ENCODE data around the gene NTRK2. TPM values are rescaled to one million over a fixed set of nuclear protein-coding genes. Genes with fewer than 3 reads are reported as not detected.

The NTRK2 gene
- polyA plus RNA-seq, 1 donor (not counting 4 experiments of a cell fraction or from before 2014, with no cell fraction given) = 0.08 TPM

DNA sequence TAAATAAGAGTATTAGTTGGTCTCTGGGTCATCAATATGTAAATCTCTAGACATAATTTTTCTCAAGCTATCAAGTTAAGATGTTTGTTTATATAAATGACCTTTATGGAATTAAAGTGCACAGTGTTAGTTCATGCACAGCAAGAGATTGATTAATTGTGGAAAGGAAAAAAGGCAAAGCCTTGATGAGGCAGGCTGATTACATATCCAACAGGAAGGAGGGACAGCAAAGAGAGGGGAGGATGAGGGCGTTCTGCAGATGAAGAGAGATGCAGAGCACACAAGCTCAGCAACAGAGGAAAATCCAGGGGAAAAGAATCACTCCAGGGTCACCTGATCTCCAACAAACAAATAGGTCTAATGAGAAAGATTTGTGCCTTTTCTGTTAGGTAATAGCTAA lies 16.5 kb downstream of the NTRK2 start:
- no peak for FAIRE-seq
- Histone ChIP-seq H3K27me3 (ENCODE audit: control insufficient read depth, extremely low read depth, insufficient read depth, low read length) (no peaks in the 10 kb centered on the region), H3K4me2 (ENCODE audit: control insufficient read depth, extremely low read depth, insufficient read depth, low read depth, low read length) (no peak overlapping the region), H3K4me3 (ENCODE audit: control insufficient read depth in 2 of 3, extremely low read depth in 1 of 3, insufficient read depth in 2 of 3, low read depth in 1 of 3, low read length in 3 of 3) (no peak overlapping the region), H3K79me2 (ENCODE audit: control insufficient read depth, insufficient read depth, low read length) (no peaks in the 10 kb centered on the region), H3K9me1 (ENCODE audit: control insufficient read depth, extremely low read depth, insufficient read depth, low read length) (no peaks in the 10 kb centered on the region), H3K4me1 (ENCODE audit: control insufficient read depth, extremely low read depth, insufficient read depth, low read length) (no peaks in the 10 kb centered on the region), H3K9ac (ENCODE audit: control insufficient read depth, extremely low read depth, insufficient read depth, low read length) (no peak overlapping the region), H3K9me3 (ENCODE audit: control insufficient read depth, low read depth, low read length) (no peaks in the 10 kb centered on the region), H2AFZ (ENCODE audit: control insufficient read depth, low read length) (no peak overlapping the region), H3K27ac (ENCODE audit: control insufficient read depth, insufficient read depth, low read length) (no peak overlapping the region), H4K20me1 (ENCODE audit: control insufficient read depth, extremely low read depth, insufficient read depth, low read length) (no peaks in the 10 kb centered on the region), H3K36me3 (ENCODE audit: control insufficient read depth in 2 of 2, extremely low read depth in 1 of 2, insufficient read depth in 2 of 2, low read length in 2 of 2) (no peaks in the 10 kb centered on the region)
- no peak for DNase-seq (ENCODE audit: low read depth, low spot score)
- dilution Hi-C loops (cut with MboI; ENCODE audit: extremely low pct_ligation_motif_present, low sequenced_read_pairs) = no loop called here
- TF ChIP-seq EZH2 (IDR thresholded peaks at IDR 0.05; ENCODE audit: low read length) = no peak
- TF ChIP-seq, protein P1, sequence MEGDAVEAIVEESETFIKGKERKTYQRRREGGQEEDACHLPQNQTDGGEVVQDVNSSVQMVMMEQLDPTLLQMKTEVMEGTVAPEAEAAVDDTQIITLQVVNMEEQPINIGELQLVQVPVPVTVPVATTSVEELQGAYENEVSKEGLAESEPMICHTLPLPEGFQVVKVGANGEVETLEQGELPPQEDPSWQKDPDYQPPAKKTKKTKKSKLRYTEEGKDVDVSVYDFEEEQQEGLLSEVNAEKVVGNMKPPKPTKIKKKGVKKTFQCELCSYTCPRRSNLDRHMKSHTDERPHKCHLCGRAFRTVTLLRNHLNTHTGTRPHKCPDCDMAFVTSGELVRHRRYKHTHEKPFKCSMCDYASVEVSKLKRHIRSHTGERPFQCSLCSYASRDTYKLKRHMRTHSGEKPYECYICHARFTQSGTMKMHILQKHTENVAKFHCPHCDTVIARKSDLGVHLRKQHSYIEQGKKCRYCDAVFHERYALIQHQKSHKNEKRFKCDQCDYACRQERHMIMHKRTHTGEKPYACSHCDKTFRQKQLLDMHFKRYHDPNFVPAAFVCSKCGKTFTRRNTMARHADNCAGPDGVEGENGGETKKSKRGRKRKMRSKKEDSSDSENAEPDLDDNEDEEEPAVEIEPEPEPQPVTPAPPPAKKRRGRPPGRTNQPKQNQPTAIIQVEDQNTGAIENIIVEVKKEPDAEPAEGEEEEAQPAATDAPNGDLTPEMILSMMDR (optimal IDR thresholded peaks at IDR 0.05 in 1 of 3, IDR thresholded peaks at IDR 0.05 in 1 of 3, conservative IDR thresholded peaks at IDR 0.05 in 1 of 3; ENCODE audit: extremely low read depth in 1 of 3, insufficient read depth in 2 of 3, low read length in 3 of 3) = no peak

GRCh38 chr9:84688956-84689355 lies 19.4 kb downstream of the NTRK2 start:
- FAIRE-seq (no peak), DNase-seq (ENCODE audit: low read depth, low spot score) (no peak)
- Histone ChIP-seq H3K27me3 (ENCODE audit: control insufficient read depth, extremely low read depth, insufficient read depth, low read length) (no peaks in the 10 kb centered on the region), H4K20me1 (ENCODE audit: control insufficient read depth, extremely low read depth, insufficient read depth, low read length) (no peaks in the 10 kb centered on the region), H3K9ac (ENCODE audit: control insufficient read depth, extremely low read depth, insufficient read depth, low read length) (no peak overlapping the region), H3K9me1 (ENCODE audit: control insufficient read depth, extremely low read depth, insufficient read depth, low read length) (no peaks in the 10 kb centered on the region), H3K36me3 (ENCODE audit: control insufficient read depth in 2 of 2, extremely low read depth in 1 of 2, insufficient read depth in 2 of 2, low read length in 2 of 2) (no peaks in the 10 kb centered on the region), H3K4me2 (ENCODE audit: control insufficient read depth, extremely low read depth, insufficient read depth, low read depth, low read length) (no peak overlapping the region), H2AFZ (ENCODE audit: control insufficient read depth, low read length) (no peak overlapping the region), H3K27ac (ENCODE audit: control insufficient read depth, insufficient read depth, low read length) (no peak overlapping the region), H3K4me1 (ENCODE audit: control insufficient read depth, extremely low read depth, insufficient read depth, low read length) (no peaks in the 10 kb centered on the region), H3K9me3 (ENCODE audit: control insufficient read depth, low read depth, low read length) (no peaks in the 10 kb centered on the region), H3K79me2 (ENCODE audit: control insufficient read depth, insufficient read depth, low read length) (no peaks in the 10 kb centered on the region), H3K4me3 (ENCODE audit: control insufficient read depth in 2 of 3, extremely low read depth in 1 of 3, insufficient read depth in 2 of 3, low read depth in 1 of 3, low read length in 3 of 3) (no peak overlapping the region)
- TF ChIP-seq, protein P1 (optimal IDR thresholded peaks at IDR 0.05 in 1 of 3, IDR thresholded peaks at IDR 0.05 in 1 of 3, conservative IDR thresholded peaks at IDR 0.05 in 1 of 3; ENCODE audit: extremely low read depth in 1 of 3, insufficient read depth in 2 of 3, low read length in 3 of 3) = no peak
- TF ChIP-seq EZH2 (IDR thresholded peaks at IDR 0.05; ENCODE audit: low read length) = no peak
- dilution Hi-C loops (cut with MboI; ENCODE audit: extremely low pct_ligation_motif_present, low sequenced_read_pairs) = no loop called here
